Esophagus muscularis mucosa (tissue), 4 donors: ENCODE results near the gene F5.

ENCODE experiments used
- EP300 ChIP-seq: sonication (generic); formaldehyde crosslinking; IDR thresholded peaks from one replicate; pipeline ENCODE4 v1.6.1; 2017; ENCODE audit warnings: antibody characterized with exemption
- POLR2A ChIP-seq: fragments of 450-650 bp; IDR thresholded peaks from one replicate; pipeline ENCODE4 v1.6.1; 2017; ENCODE audit warnings: antibody characterized with exemption, moderate library complexity, mild to moderate bottlenecking, low read depth
- POLR2AphosphoS5 ChIP-seq, 2 donors: sonication (generic); formaldehyde crosslinking; IDR thresholded peaks; one replicate each; pipeline ENCODE4 v1.6.1; 2017; ENCODE audit warnings: antibody characterized with exemption in 2 of 2
- TF ChIP-seq, protein P1 (sequence below), 3 experiments: fragments of 200-600 bp in 2 of 3; fragments of 450-650 bp in 1 of 3; sonication (generic) in 2 of 3; IDR thresholded peaks; one replicate each; pipeline ENCODE4 v1.5.1; 2017 to 2019; ENCODE audit warnings: antibody characterized with exemption in 3 of 3, mild to moderate bottlenecking in 2 of 3, moderate library complexity in 1 of 3

DNA sequence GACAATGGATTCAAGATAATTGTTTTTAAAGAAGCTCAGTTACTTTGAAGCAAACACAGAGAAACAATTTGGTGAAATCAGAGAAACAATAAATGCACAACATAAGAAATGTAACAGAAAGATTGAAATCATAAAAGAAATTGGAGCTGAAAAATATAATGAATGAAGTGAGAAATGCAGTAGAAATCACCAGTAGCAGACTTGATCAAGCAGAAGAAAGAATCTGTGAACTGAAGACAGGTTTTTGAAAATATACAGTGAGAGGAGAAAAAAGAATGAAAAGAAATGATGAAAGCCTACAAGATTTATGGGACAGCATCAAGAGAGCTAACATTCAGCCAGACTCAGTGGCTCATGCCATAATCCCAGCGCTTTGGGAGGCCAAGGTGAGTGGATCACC, 47.9 kb upstream of the F5 start:
- TF ChIP-seq POLR2A: no peak
- no peak for TF ChIP-seq POLR2AphosphoS5 (IDR thresholded peaks at IDR 0.05)
- no peak for TF ChIP-seq EP300
- TF ChIP-seq, protein P1, sequence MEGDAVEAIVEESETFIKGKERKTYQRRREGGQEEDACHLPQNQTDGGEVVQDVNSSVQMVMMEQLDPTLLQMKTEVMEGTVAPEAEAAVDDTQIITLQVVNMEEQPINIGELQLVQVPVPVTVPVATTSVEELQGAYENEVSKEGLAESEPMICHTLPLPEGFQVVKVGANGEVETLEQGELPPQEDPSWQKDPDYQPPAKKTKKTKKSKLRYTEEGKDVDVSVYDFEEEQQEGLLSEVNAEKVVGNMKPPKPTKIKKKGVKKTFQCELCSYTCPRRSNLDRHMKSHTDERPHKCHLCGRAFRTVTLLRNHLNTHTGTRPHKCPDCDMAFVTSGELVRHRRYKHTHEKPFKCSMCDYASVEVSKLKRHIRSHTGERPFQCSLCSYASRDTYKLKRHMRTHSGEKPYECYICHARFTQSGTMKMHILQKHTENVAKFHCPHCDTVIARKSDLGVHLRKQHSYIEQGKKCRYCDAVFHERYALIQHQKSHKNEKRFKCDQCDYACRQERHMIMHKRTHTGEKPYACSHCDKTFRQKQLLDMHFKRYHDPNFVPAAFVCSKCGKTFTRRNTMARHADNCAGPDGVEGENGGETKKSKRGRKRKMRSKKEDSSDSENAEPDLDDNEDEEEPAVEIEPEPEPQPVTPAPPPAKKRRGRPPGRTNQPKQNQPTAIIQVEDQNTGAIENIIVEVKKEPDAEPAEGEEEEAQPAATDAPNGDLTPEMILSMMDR (IDR thresholded peaks at IDR 0.05): no peak
